H9 (cell line): Measurements from ENCODE around the gene EN1. TPM values are rescaled to one million over a fixed set of nuclear protein-coding genes. Genes with fewer than 3 reads are reported as not detected.

Experiments used
- DNase-seq: peaks from one replicate; pipeline ENCODE4 v3.0.0-alpha.2; 2017
- H2AFZ ChIP-seq: one replicate; pipeline ENCODE4 v1.6.1; 2013; ENCODE audit warnings: mild to moderate bottlenecking, low read length, control low read depth, moderate library complexity
- H2AK5ac ChIP-seq: 2 replicates; pipeline ENCODE4 v1.6.1; 2013; ENCODE audit warnings: low read length, control low read depth, mixed read lengths; ENCODE audit not compliant: insufficient read length
- H2BK120ac ChIP-seq: one replicate; pipeline ENCODE4 v1.6.1; 2013; ENCODE audit warnings: low read depth, mild to moderate bottlenecking, low read length, control low read depth, inconsistent platforms; ENCODE audit not compliant: poor library complexity, severe bottlenecking
- H2BK12ac ChIP-seq: 2 replicates; pipeline ENCODE4 v1.6.1; 2013; ENCODE audit warnings: low read length, control low read depth, mixed read lengths, low read depth; ENCODE audit not compliant: insufficient read length
- H2BK15ac ChIP-seq: 2 replicates; pipeline ENCODE4 v1.6.1; 2013; ENCODE audit warnings: low read depth, low read length, control low read depth
- H2BK20ac ChIP-seq: one replicate; pipeline ENCODE4 v1.6.1; 2013; ENCODE audit warnings: low read depth, mild to moderate bottlenecking, low read length, control low read depth, inconsistent platforms; ENCODE audit not compliant: poor library complexity, severe bottlenecking
- H2BK5ac ChIP-seq: 2 replicates; pipeline ENCODE4 v1.6.1; 2013; ENCODE audit warnings: low read length, control low read depth, mixed read lengths; ENCODE audit not compliant: insufficient read length
- H3K14ac ChIP-seq: 2 replicates; pipeline ENCODE4 v1.6.1; 2013; ENCODE audit warnings: low read length, control low read depth; ENCODE audit not compliant: insufficient read depth
- H3K18ac ChIP-seq: 2 replicates; pipeline ENCODE4 v1.6.1; 2013; ENCODE audit warnings: low read depth, mild to moderate bottlenecking, mixed read lengths, low read length, control low read depth; ENCODE audit not compliant: insufficient read length
- H3K23ac ChIP-seq: 2 replicates; pipeline ENCODE4 v1.6.1; 2013; ENCODE audit warnings: low read length, control low read depth, mixed read lengths, low read depth; ENCODE audit not compliant: insufficient read length
- H3K23me2 ChIP-seq: 2 replicates; pipeline ENCODE4 v1.6.1; 2013; ENCODE audit warnings: low read depth, mild to moderate bottlenecking, mixed read lengths, low read length, control low read depth; ENCODE audit not compliant: insufficient read length, poor library complexity, severe bottlenecking
- H3K27ac ChIP-seq: 2 replicates; pipeline ENCODE4 v1.5.1; 2013; ENCODE audit warnings: low read length, control low read depth, mixed read lengths, low read depth; ENCODE audit not compliant: insufficient read length
- H3K27me3 ChIP-seq: 2 replicates; pipeline ENCODE4 v1.6.1; 2013; ENCODE audit warnings: low read length, control low read depth, inconsistent platforms; ENCODE audit not compliant: insufficient read depth
- H3K4ac ChIP-seq: 2 replicates; pipeline ENCODE4 v1.6.1; 2013; ENCODE audit warnings: low read depth, mild to moderate bottlenecking, control low read depth, inconsistent platforms, low read length, moderate library complexity
- H3K4me1 ChIP-seq: 2 replicates; pipeline ENCODE4 v1.6.1; 2013; ENCODE audit warnings: low read length, control low read depth, inconsistent platforms; ENCODE audit not compliant: insufficient read depth
- H3K4me2 ChIP-seq: 2 replicates; pipeline ENCODE4 v1.6.1; 2013; ENCODE audit warnings: low read length, control low read depth, mixed read lengths; ENCODE audit not compliant: insufficient read length, insufficient read depth
- H3K56ac ChIP-seq: 2 replicates; pipeline ENCODE4 v1.6.1; 2013; ENCODE audit warnings: low read depth, mild to moderate bottlenecking, mixed read lengths, low read length, control low read depth; ENCODE audit not compliant: insufficient read length
- H3K79me1 ChIP-seq: 2 replicates; pipeline ENCODE4 v1.6.1; 2013; ENCODE audit warnings: low read depth, mild to moderate bottlenecking, moderate library complexity, low read length, control low read depth, inconsistent platforms; ENCODE audit not compliant: insufficient read depth, poor library complexity, severe bottlenecking
- H3K79me2 ChIP-seq: 2 replicates; pipeline ENCODE4 v1.6.1; 2013; ENCODE audit warnings: low read length, control low read depth, inconsistent platforms; ENCODE audit not compliant: insufficient read depth
- H3K9ac ChIP-seq: 2 replicates; pipeline ENCODE4 v1.6.1; 2013; ENCODE audit warnings: low read length, control low read depth, mixed read lengths; ENCODE audit not compliant: insufficient read length; ENCODE audit errors: extremely low read depth
- H3K9me3 ChIP-seq: one replicate; pipeline ENCODE4 v1.6.1; 2013; ENCODE audit warnings: low read depth, low read length, inconsistent platforms; ENCODE audit not compliant: control insufficient read depth
- H3T11ph ChIP-seq: one replicate; pipeline ENCODE4 v1.6.1; 2013; ENCODE audit warnings: mild to moderate bottlenecking, low read length, control low read depth, inconsistent platforms
- H4K20me1 ChIP-seq: one replicate; pipeline ENCODE4 v1.6.1; 2013; ENCODE audit not compliant: control insufficient read depth, insufficient read length, insufficient read depth
- H4K5ac ChIP-seq: 2 replicates; pipeline ENCODE4 v1.6.1; 2013; ENCODE audit warnings: low read depth, mild to moderate bottlenecking, mixed read lengths, low read length, control low read depth; ENCODE audit not compliant: insufficient read length
- H4K8ac ChIP-seq: replicated peaks from 2 replicates; pipeline ENCODE4 v1.6.1; 2013; ENCODE audit warnings: low read length, control low read depth, mixed read lengths, low read depth; ENCODE audit not compliant: insufficient read length
- H4K91ac ChIP-seq: 2 replicates; pipeline ENCODE4 v1.6.1; 2013; ENCODE audit warnings: low read depth, mild to moderate bottlenecking, moderate library complexity, mixed read lengths, low read length, control low read depth; ENCODE audit not compliant: insufficient read length
- H3K27ac Mint-ChIP-seq, 3 experiments: 2 replicates in 2 of 3; 3 replicates in 1 of 3; pipeline ENCODE4 v1.8.0; 2020 to 2021; ENCODE audit warnings: mixed read lengths in 3 of 3, mild to moderate bottlenecking in 1 of 3, moderate library complexity in 1 of 3
- H3K27me3 Mint-ChIP-seq: 2 replicates; pipeline ENCODE4 v1.8.0; 2021; ENCODE audit warnings: low read depth, mild to moderate bottlenecking, moderate library complexity, mixed read lengths
- H3K36me3 Mint-ChIP-seq, 3 experiments: 2 replicates in 2 of 3; 3 replicates in 1 of 3; pipeline ENCODE4 v1.8.0; 2020 to 2021; ENCODE audit warnings: low read depth in 3 of 3, mixed read lengths in 3 of 3; ENCODE audit not compliant: insufficient read depth in 1 of 3
- H3K4me1 Mint-ChIP-seq, 2 experiments: 2 replicates each; pipeline ENCODE4 v1.8.0; 2020; ENCODE audit warnings: mixed read lengths in 2 of 2
- H3K4me3 Mint-ChIP-seq, 2 experiments: 2 replicates in 1 of 2; 3 replicates in 1 of 2; pipeline ENCODE4 v1.8.0; 2020 to 2021; ENCODE audit warnings: mild to moderate bottlenecking in 2 of 2, mixed read lengths in 2 of 2, moderate library complexity in 1 of 2
- H3K9me3 Mint-ChIP-seq, 2 experiments: 2 replicates in 1 of 2; 3 replicates in 1 of 2; pipeline ENCODE4 v1.8.0; 2020; ENCODE audit warnings: mild to moderate bottlenecking in 2 of 2, mixed read lengths in 2 of 2, moderate library complexity in 1 of 2
- WGBS: extraction: QIAGEN DNeasy Blood & Tissue Kit; methylation state at CpG from one replicate; pipeline ENCODE4 v1.1.7; 2013; ENCODE audit warnings: missing lambda C conversion rate, low lambda C conversion rate, mixed read lengths; ENCODE audit not compliant: insufficient read length; ENCODE audit errors: extremely low coverage; 5-methylcytosine and 5-hydroxymethylcytosine counted together
- total RNA-seq: library from RNA; stranded (reverse); gene quantifications from 2 replicates; pipeline ENCODE4 v1.2.1, GENCODE V29; 2021
- TF ChIP-seq, protein P1 (sequence below): fragments of 200-600 bp; sonication (generic); conservative IDR thresholded peaks from 3 replicates; pipeline ENCODE4 v1.8.0; 2021; ENCODE audit warnings: antibody characterized with exemption, mild to moderate bottlenecking

The EN1 gene
- total RNA-seq, 1 experiment from 2014 or later, result not detected

DNA sequence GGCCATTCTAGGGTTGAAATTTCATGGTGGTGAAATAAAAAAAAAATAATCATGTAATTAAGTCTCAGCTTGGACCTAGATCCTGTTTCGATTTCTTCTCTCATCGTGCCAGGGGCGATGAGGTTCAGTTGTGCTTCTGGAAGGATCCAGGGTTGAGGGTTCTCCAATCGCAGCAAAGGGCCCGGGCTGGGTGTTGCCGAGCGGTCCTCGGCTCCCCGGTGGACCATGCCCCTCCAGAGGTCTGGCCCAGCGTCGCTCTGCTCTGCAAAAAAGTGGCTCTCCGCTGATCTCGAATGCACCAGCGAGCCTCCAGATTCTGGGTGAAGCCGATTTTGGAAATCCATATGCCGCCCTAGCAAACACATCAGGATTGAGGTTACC, 39.0 kb downstream of the EN1 start:
- Histone ChIP-seq H2AFZ (no peak overlapping the region), H3K27me3 (no peaks in the 10 kb centered on the region; the same call in 1 of the 2 replicates), H3K4me1 (peaks cover 9% of the 10 kb centered on the region; the same call in 1 of the 2 replicates), H2BK12ac (no peak overlapping the region), H3K14ac (0 out of 2 replicates have a peak overlapping the region, but pooled peaks have one; percentile 48), H2AK5ac (no peak overlapping the region), H4K5ac (no peak overlapping the region), H3K23me2 (no peaks in the 10 kb centered on the region), H3K4me2 (peak overlapping the region; percentile 57), H3K23ac (no peak overlapping the region), H4K8ac (no peak overlapping the region), H4K91ac (no peak overlapping the region), H3K4ac (no peak overlapping the region), H3T11ph (no peak overlapping the region), H2BK20ac (no peak overlapping the region), H3K9ac (no peak overlapping the region), H3K79me2 (no peaks in the 10 kb centered on the region), H2BK15ac (no peak overlapping the region), H3K27ac (no peak overlapping the region), H4K20me1 (no peaks in the 10 kb centered on the region), H3K79me1 (no peaks in the 10 kb centered on the region), H3K9me3 (no peaks in the 10 kb centered on the region), H2BK5ac (no peak overlapping the region), H3K56ac (no peak overlapping the region), H3K18ac (peak overlapping the region; percentile 52), H2BK120ac (no peak overlapping the region)
- Mint-ChIP-seq H3K36me3 (no peaks in the 10 kb centered on the region), H3K27me3 (peaks cover 15% of the 10 kb centered on the region), H3K4me1 (peaks cover 48 to 58% of the 10 kb centered on the region in 2 experiments), H3K9me3 (no peaks in the 10 kb centered on the region; a peak in 1 of 5 replicates), H3K4me3 (peak overlapping the region; percentile 55 to 73), H3K27ac (peak overlapping the region in 1 of 3 experiments; percentile 37; a peak in 3 of 7 replicates)
- WGBS, result no CpG with 5 or more reads among the region's 16 CpGs
- TF ChIP-seq, protein P1, sequence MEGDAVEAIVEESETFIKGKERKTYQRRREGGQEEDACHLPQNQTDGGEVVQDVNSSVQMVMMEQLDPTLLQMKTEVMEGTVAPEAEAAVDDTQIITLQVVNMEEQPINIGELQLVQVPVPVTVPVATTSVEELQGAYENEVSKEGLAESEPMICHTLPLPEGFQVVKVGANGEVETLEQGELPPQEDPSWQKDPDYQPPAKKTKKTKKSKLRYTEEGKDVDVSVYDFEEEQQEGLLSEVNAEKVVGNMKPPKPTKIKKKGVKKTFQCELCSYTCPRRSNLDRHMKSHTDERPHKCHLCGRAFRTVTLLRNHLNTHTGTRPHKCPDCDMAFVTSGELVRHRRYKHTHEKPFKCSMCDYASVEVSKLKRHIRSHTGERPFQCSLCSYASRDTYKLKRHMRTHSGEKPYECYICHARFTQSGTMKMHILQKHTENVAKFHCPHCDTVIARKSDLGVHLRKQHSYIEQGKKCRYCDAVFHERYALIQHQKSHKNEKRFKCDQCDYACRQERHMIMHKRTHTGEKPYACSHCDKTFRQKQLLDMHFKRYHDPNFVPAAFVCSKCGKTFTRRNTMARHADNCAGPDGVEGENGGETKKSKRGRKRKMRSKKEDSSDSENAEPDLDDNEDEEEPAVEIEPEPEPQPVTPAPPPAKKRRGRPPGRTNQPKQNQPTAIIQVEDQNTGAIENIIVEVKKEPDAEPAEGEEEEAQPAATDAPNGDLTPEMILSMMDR, result no peak
- DNase-seq, result no peak
